ENCODE results near the gene ITM2A.

ITM2A gene

GRCh38 chrX:79361192-79361870, 5.8 kb downstream of the ITM2A start:
- no peaks in the 10 kb centered on the region for H3K36me3 ChIP-seq (ENCODE audit: control insufficient read depth, insufficient read depth, low read length)
- DNase-seq (ENCODE audit: extremely low read depth, insufficient read length) = no peak
- no peak for TF ChIP-seq CTCF (IDR thresholded peaks at IDR 0.05; ENCODE audit: insufficient read depth, low read length, poor library complexity, severe bottlenecking)
- H3K27me3 ChIP-seq (replicated peaks; ENCODE audit: control insufficient read depth, insufficient read depth, low read length) = no peaks in the 10 kb centered on the region
- no peak overlapping the region for H3K4me3 ChIP-seq (replicated peaks; ENCODE audit: low read depth, low read length)

- DNase-seq (ENCODE audit: extremely low read depth, insufficient read length) = no peak
- H3K27me3 ChIP-seq (replicated peaks; ENCODE audit: control insufficient read depth, insufficient read depth, low read length) = no peaks in the 10 kb centered on the region
- no peak for TF ChIP-seq CTCF (IDR thresholded peaks at IDR 0.05; ENCODE audit: insufficient read depth, low read length, poor library complexity, severe bottlenecking)
These were observed 30.0 kb downstream of the ITM2A start for GRCh38 chrX:79336869-79337815.

GRCh38 chrX:79330022-79330421, 37.1 kb downstream of the ITM2A start:
- no peaks in the 10 kb centered on the region for H3K36me3 ChIP-seq (ENCODE audit: control insufficient read depth, insufficient read depth, low read length)
- DNase-seq (ENCODE audit: extremely low read depth, insufficient read length) = no peak
- no peaks in the 10 kb centered on the region for H3K27me3 ChIP-seq (replicated peaks; ENCODE audit: control insufficient read depth, insufficient read depth, low read length)
- no peak for TF ChIP-seq CTCF (IDR thresholded peaks at IDR 0.05; ENCODE audit: insufficient read depth, low read length, poor library complexity, severe bottlenecking)
- H3K4me3 ChIP-seq (replicated peaks; ENCODE audit: low read depth, low read length) = no peak overlapping the region

More at GRCh38 chrX:79336869-79337815, 30.0 kb downstream of the ITM2A start:
- Histone ChIP-seq H3K36me3 (ENCODE audit: control insufficient read depth, insufficient read depth, low read length) (no peaks in the 10 kb centered on the region), H3K4me3 (replicated peaks; ENCODE audit: low read depth, low read length) (no peak overlapping the region)

- Histone ChIP-seq H3K4me3 (replicated peaks; ENCODE audit: low read depth, low read length) (no peak overlapping the region), H3K27me3 (replicated peaks; ENCODE audit: control insufficient read depth, insufficient read depth, low read length) (no peaks in the 10 kb centered on the region), H3K36me3 (ENCODE audit: control insufficient read depth, insufficient read depth, low read length) (no peaks in the 10 kb centered on the region)
- no peak for DNase-seq (ENCODE audit: extremely low read depth, insufficient read length)
- no peak for TF ChIP-seq CTCF (IDR thresholded peaks at IDR 0.05; ENCODE audit: insufficient read depth, low read length, poor library complexity, severe bottlenecking)
These were observed 41.7 kb downstream of the ITM2A start for GRCh38 chrX:79325263-79325958.

All from GM06990 (cell line).